Right lobe of liver (tissue), 6 donors: ENCODE measurements around the gene COL3A1. TPM values are rescaled to one million over a fixed set of nuclear protein-coding genes. Genes with fewer than 3 reads are reported as not detected.

Experiments used
- ATAC-seq, 4 donors: fragments of 200-7000 bp; cut with Tn5 transposase; one replicate each; pipeline ENCODE4 v1.9.1; 2020; ENCODE audit warnings: mild to moderate bottlenecking in 4 of 4, moderate library complexity in 4 of 4
- DNase-seq, 3 donors: peaks; one replicate each; pipeline ENCODE4 v3.0.0-alpha.2; 2020
- H3K27ac ChIP-seq, 3 donors: fragments of 200-600 bp; one replicate each; pipeline ENCODE4 v1.8.0; 2022
- H3K27me3 ChIP-seq, 2 donors: fragments of 200-600 bp; one replicate each; pipeline ENCODE4 v1.8.0; 2022
- H3K36me3 ChIP-seq, 4 donors: fragments of 200-600 bp; sonication (generic) in 1 of 4; one replicate each; pipeline versions ENCODE4 v1.5.1 to v1.8.0; 2017 to 2022; ENCODE audit warnings: control low read depth in 1 of 4
- H3K4me1 ChIP-seq, 4 donors: fragments of 200-600 bp; sonication (generic) in 1 of 4; one replicate each; pipeline versions ENCODE4 v1.5.1 to v1.8.0; 2017 to 2022; ENCODE audit warnings: control low read depth in 1 of 4
- H3K4me3 ChIP-seq, 3 donors: fragments of 200-600 bp; one replicate each; pipeline ENCODE4 v1.8.0; 2022
- H3K9me3 ChIP-seq, 4 donors: fragments of 200-600 bp; sonication (generic) in 1 of 4; one replicate each; pipeline versions ENCODE4 v1.5.1 to v1.8.0; 2017 to 2022; ENCODE audit warnings: control low read depth in 1 of 4
- CTCF ChIP-seq, 4 donors: fragments of 200-600 bp in 3 of 4; fragments of 450-650 bp in 1 of 4; IDR thresholded peaks; one replicate each; pipeline versions ENCODE4 v1.5.1 to v1.8.0; 2016 to 2022; ENCODE audit warnings: antibody characterized with exemption in 4 of 4, mild to moderate bottlenecking in 2 of 4
- POLR2A ChIP-seq: fragments of 450-650 bp; IDR thresholded peaks from one replicate; pipeline ENCODE4 v1.6.1; 2017; ENCODE audit warnings: antibody characterized with exemption, mild to moderate bottlenecking
- WGBS: methylation state at CpG from one replicate; pipeline ENCODE4 v1.1.6; 2018; ENCODE audit warnings: low coverage, low lambda C conversion rate; ENCODE audit not compliant: insufficient coverage; ENCODE audit errors: missing lambda C conversion rate; 5-methylcytosine and 5-hydroxymethylcytosine counted together
- intact Hi-C, 2 donors: fragments of 100-400 bp; cut with DNase I; formaldehyde crosslinking; loops; one replicate each; pipeline versions ENCODE4 v1.11.2 to v1.14.1; 2022
- microRNA counts: library from miRNA; unstranded; fragments of <30 nt; microRNA quantifications from one replicate; lab custom pipeline; 2016
- microRNA-seq, 2 donors: library from miRNA; unstranded; fragments of <30 nt; microRNA quantifications; one replicate each; pipeline ENCODE4, GENCODE V29; 2019 to 2020
- small RNA-seq, 2 experiments: library from RNA; depleted of rRNA; stranded (forward); fragments of <200 nt; gene quantifications; one replicate each; pipeline ENCODE3, GENCODE V24; 2016
- total RNA-seq, 6 experiments: library from RNA; depleted of rRNA in 2 of 6; stranded (reverse); fragments of >200 nt in 2 of 6; fragmentation: NEBNext Ultra II Directional in 3 of 6; extraction: Animal tissue kit (Norgen Biotek cat#: 25700) in 3 of 6; gene quantifications; one replicate each; pipeline versions ENCODE4 v1.1.0 to v1.2.4, GENCODE V29; 2016 to 2023
- donor health status: DM: no; HTN: yes; CAD: no.
- donor health status: DM: no; HTN: no; CAD: no.
- donor health status: DM: no; HTN: no; CAD: no.
- donor health status: DM: no; HTN: yes; CAD: no.
- donor health status: DM: no; HTN: yes; CAD: no.

COL3A1 gene
- total RNA-seq, 6 experiments from 2014 or later: 13.8 to 97.0 (median 60.9) TPM

- no peak overlapping the region for H3K27ac ChIP-seq
- H3K27me3 ChIP-seq: no peaks in the 10 kb centered on the region
- H3K4me1 ChIP-seq: no peaks in the 10 kb centered on the region
- 92% methylated on average over 2 of the region's 2 CpGs for WGBS
- ATAC-seq (no peak), DNase-seq (no peak)
- no peaks in the 10 kb centered on the region for H3K9me3 ChIP-seq
- TF ChIP-seq CTCF (IDR thresholded peaks at IDR 0.05) (no peak), POLR2A (no peak)
- H3K36me3 ChIP-seq: peaks cover 0 to 2% (median 0%) of the 10 kb centered on the region in 4 donors
- H3K4me3 ChIP-seq: no peak overlapping the region
- intact Hi-C loops: no loop called here
Measured at GRCh38 chr2:189057316-189057715, 83.1 kb downstream of the COL3A1 start.

DNA sequence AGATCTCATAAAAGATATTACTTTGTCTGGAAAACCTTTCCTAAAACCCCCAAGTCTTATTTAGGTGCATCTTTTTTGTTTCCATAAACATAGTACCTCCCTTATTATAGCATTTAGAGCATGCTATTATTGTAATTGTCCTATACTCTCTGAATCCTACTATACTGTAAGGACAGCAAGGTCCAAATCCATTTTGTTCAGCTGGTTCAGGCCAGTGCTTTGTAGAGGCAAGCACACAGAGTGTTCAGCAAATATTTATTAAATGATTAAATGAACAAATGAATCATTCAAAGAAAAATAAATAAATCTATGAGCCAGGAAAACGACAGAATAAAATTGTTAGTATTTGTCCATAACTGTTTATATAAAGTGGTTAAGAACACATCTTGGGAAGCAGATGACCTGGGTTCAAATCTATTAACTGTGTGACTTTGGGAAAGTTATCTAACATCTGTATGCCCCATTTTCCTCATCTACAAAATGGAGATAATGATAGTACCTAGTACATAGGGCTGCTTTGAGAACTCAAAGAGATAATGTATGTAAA lies 86.0 kb downstream of the COL3A1 start:
- no peaks in the 10 kb centered on the region for H3K4me1 ChIP-seq
- no peak overlapping the region for H3K27ac ChIP-seq
- H3K27me3 ChIP-seq: no peaks in the 10 kb centered on the region
- TF ChIP-seq POLR2A (no peak), CTCF (IDR thresholded peaks at IDR 0.05) (no peak)
- 10% methylated on average over 1 of the region's 1 CpG for WGBS
- no peaks in the 10 kb centered on the region for H3K36me3 ChIP-seq
- no peaks in the 10 kb centered on the region for H3K9me3 ChIP-seq
- ATAC-seq (peak in 2 of 4 donors; percentile 54 to 84), DNase-seq (no peak)
- no peak overlapping the region for H3K4me3 ChIP-seq
- intact Hi-C loops: no loop called here

MicroRNAs within 50 kb of the gene (microRNA counts, 767-probe panel; counts per million panel counts)
- microRNA hsa-miR-1245a (lab: Ali Mortazavi, UCI) (237 counts per million), microRNA hsa-miR-1245b-3p (lab: Ali Mortazavi, UCI) (237 counts per million), microRNA hsa-miR-1245b-5p (lab: Ali Mortazavi, UCI) (237 counts per million)

Small RNA genes within 50 kb of the gene (microRNA-seq; reads per million reads assigned to microRNA genes)
- 0 reads per million in 2 donors for gene MIR1245A
- gene MIR1245B: 0 reads per million in 2 donors
- gene MIR3606: 0 reads per million in 2 donors

Small RNA genes within 50 kb of the gene (small RNA-seq; reads per million reads assigned to genes)
- 0.19 to 0.78 reads per million in 2 experiments for gene MIR1245A

Other genes with a start within 250 kb of the COL3A1 start
- 10 to 100 TPM in 1 of 6 experiments, 1 to 10 TPM in 5; 5.7 to 17.6 (median 8.6) TPM for gene COL5A2, start 205.4 kb downstream of the COL3A1 start, total RNA-seq